ENCODE data around the gene CDC42EP5.

CDC42EP5 gene

GRCh38 chr19:54434873-54435214 lies 38.3 kb downstream of the CDC42EP5 start:
- Histone ChIP-seq H2AK5ac (ENCODE audit: low read depth, low read length) (no peak overlapping the region), H3K79me1 (ENCODE audit: low read depth, low read length) (peaks cover 8% of the 10 kb centered on the region), H3K9ac (ENCODE audit: low read depth, low read length, poor library complexity) (no peak overlapping the region), H3K27ac (replicated peaks; ENCODE audit: low read length) (peak overlapping the region; percentile 64), H4K8ac (ENCODE audit: low read depth, low read length) (no peak overlapping the region), H2AFZ (ENCODE audit: low read length) (no peak overlapping the region), H4K91ac (ENCODE audit: low read depth, low read length, poor library complexity) (no peak overlapping the region), H3K4me2 (ENCODE audit: insufficient read depth, low read length, poor library complexity, severe bottlenecking) (no peak overlapping the region), H2BK12ac (ENCODE audit: low read length) (peak overlapping the region; percentile 63), H3K27me3 (ENCODE audit: control insufficient read depth in 3 of 3, insufficient read depth in 3 of 3, low read depth in 1 of 3, low read length in 3 of 3) (no peaks in the 10 kb centered on the region), H3K4me1 (ENCODE audit: control insufficient read depth in 2 of 2, insufficient read depth in 1 of 2, low read depth in 1 of 2, low read length in 2 of 2) (peaks cover 31 to 53% of the 10 kb centered on the region in 2 donors), H3K4ac (ENCODE audit: low read length) (peak overlapping the region; percentile 70), H3K9me3 (replicated peaks in 1 of 2; ENCODE audit: control insufficient read depth in 2 of 2, insufficient read depth in 1 of 2, low read depth in 1 of 2, low read length in 2 of 2) (peaks cover 0 to 2% of the 10 kb centered on the region in 2 donors), H2BK5ac (ENCODE audit: low read length) (peak overlapping the region; percentile 58), H3K36me3 (replicated peaks in 1 of 2; ENCODE audit: control insufficient read depth in 2 of 2, insufficient read depth in 2 of 2, low read length in 2 of 2) (peaks cover 24 to 31% of the 10 kb centered on the region in 2 donors), H2BK120ac (ENCODE audit: low read depth, low read length) (no peak overlapping the region), H3K14ac (ENCODE audit: low read length) (no peak overlapping the region), H3K23ac (ENCODE audit: low read depth, low read length, poor library complexity) (peak overlapping the region; percentile 70), H2BK15ac (ENCODE audit: low read length) (peak overlapping the region; percentile 28), H3K18ac (ENCODE audit: low read length) (peak overlapping the region; percentile 79), H3K4me3 (ENCODE audit: low read length in 2 of 2) (no peak overlapping the region)
- no CpG with 5 or more reads among the region's 11 CpGs for WGBS, 2 donors (ENCODE audit: extremely low coverage in 2 of 2, insufficient read length in 2 of 2, insufficient replicate concordance in 1 of 2)
- no peak for DNase-seq (ENCODE audit: low spot score)

DNA sequence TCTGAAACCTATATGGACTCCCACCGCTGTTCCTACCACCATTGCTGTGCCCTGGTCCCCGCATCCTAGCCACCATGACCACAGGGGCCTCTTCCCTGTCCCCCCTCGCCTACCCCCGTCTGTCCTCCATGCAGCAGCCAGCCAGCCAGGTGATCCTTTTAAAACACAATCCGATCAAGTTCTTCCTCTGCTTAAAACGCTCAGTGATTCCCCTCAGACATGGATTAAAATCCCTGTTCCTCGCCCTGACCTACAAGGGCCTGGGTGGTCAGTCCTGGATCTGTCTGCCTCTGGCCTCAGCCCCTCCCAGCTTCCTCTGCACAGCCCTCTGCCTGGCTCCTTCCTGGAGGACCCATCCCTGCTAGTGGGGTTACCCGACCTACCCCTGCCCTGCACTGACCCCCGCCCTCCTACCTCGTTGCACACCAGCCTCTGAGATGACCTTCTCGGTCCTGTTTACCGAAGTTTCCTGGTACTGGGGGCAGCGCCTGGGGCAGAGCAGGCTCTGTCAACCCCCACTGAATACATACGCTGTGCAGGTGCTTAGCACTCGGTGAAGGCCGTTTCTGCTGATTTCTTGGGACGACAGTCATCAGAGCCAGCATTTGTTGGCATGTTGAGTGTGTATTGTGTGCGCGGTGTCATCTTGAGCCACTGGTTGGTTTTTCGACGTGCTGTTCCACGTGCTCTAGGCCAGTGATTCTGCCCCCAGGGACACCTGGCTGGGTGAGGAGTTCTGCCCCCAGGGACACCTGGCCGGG lies 38.8 kb downstream of the CDC42EP5 start:
- peak overlapping the region; percentile 63 for H2BK12ac ChIP-seq (ENCODE audit: low read length)
- H3K4me1 ChIP-seq (ENCODE audit: control insufficient read depth in 2 of 2, insufficient read depth in 1 of 2, low read depth in 1 of 2, low read length in 2 of 2), result peaks cover 33 to 58% of the 10 kb centered on the region in 2 donors
- no peak overlapping the region for H3K4me3 ChIP-seq (ENCODE audit: low read length in 2 of 2)
- H4K8ac ChIP-seq (ENCODE audit: low read depth, low read length), result no peak overlapping the region
- H3K18ac ChIP-seq (ENCODE audit: low read length), result peak overlapping the region; percentile 80
- DNase-seq (ENCODE audit: low spot score), result no peak
- H3K9me3 ChIP-seq (replicated peaks in 1 of 2; ENCODE audit: control insufficient read depth in 2 of 2, insufficient read depth in 1 of 2, low read depth in 1 of 2, low read length in 2 of 2), result peaks cover 0 to 2% of the 10 kb centered on the region in 2 donors
- peak overlapping the region; percentile 97 for H3K14ac ChIP-seq (ENCODE audit: low read length)
- WGBS, 2 donors (ENCODE audit: extremely low coverage in 2 of 2, insufficient read length in 2 of 2, insufficient replicate concordance in 1 of 2), result no CpG with 5 or more reads among the region's 23 CpGs
- peak overlapping the region; percentile 65 for H2AK5ac ChIP-seq (ENCODE audit: low read depth, low read length)
- no peak overlapping the region for H3K4me2 ChIP-seq (ENCODE audit: insufficient read depth, low read length, poor library complexity, severe bottlenecking)
- peaks cover 24 to 31% of the 10 kb centered on the region in 2 donors for H3K36me3 ChIP-seq (replicated peaks in 1 of 2; ENCODE audit: control insufficient read depth in 2 of 2, insufficient read depth in 2 of 2, low read length in 2 of 2)
- H3K9ac ChIP-seq (ENCODE audit: low read depth, low read length, poor library complexity), result peak overlapping the region; percentile 65
- no peak overlapping the region for H2AFZ ChIP-seq (ENCODE audit: low read length)
- peaks cover 8% of the 10 kb centered on the region for H3K79me1 ChIP-seq (ENCODE audit: low read depth, low read length)
- H2BK15ac ChIP-seq (ENCODE audit: low read length), result no peak overlapping the region
- peak overlapping the region; percentile 58 for H2BK5ac ChIP-seq (ENCODE audit: low read length)
- H2BK120ac ChIP-seq (ENCODE audit: low read depth, low read length), result no peak overlapping the region
- H3K27me3 ChIP-seq (ENCODE audit: control insufficient read depth in 3 of 3, insufficient read depth in 3 of 3, low read depth in 1 of 3, low read length in 3 of 3), result no peaks in the 10 kb centered on the region
- peak overlapping the region; percentile 70 for H3K4ac ChIP-seq (ENCODE audit: low read length)
- H3K27ac ChIP-seq (replicated peaks; ENCODE audit: low read length), result peak overlapping the region; percentile 64
- H4K91ac ChIP-seq (ENCODE audit: low read depth, low read length, poor library complexity), result no peak overlapping the region
- peak overlapping the region; percentile 70 for H3K23ac ChIP-seq (ENCODE audit: low read depth, low read length, poor library complexity)

DNA sequence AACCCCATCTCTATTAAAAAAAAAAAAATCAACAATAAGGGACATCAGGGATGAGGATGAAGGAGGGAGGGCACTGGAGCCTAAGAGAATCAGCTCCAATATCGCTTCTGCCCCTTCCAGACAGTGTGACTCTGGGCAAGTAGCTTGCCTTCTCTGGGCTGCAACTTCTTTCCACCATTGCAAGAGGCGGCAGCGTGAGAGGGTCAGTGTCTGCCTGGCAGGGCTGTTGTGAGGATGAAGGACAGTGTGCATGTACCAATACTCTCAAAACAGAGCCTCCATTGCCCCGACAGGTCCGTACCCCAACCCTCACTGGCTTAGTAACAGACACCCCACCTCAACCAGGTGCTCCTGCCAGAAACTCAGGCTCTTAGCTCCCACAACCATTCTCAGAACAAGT lies 39.4 kb downstream of the CDC42EP5 start:
- H3K79me1 ChIP-seq (ENCODE audit: low read depth, low read length), result peaks cover 8% of the 10 kb centered on the region
- no peak overlapping the region for H2AFZ ChIP-seq (ENCODE audit: low read length)
- peak overlapping the region; percentile 65 for H2AK5ac ChIP-seq (ENCODE audit: low read depth, low read length)
- peaks cover 0 to 2% of the 10 kb centered on the region in 2 donors for H3K9me3 ChIP-seq (replicated peaks in 1 of 2; ENCODE audit: control insufficient read depth in 2 of 2, insufficient read depth in 1 of 2, low read depth in 1 of 2, low read length in 2 of 2)
- H2BK120ac ChIP-seq (ENCODE audit: low read depth, low read length), result no peak overlapping the region
- H2BK15ac ChIP-seq (ENCODE audit: low read length), result no peak overlapping the region
- H3K9ac ChIP-seq (ENCODE audit: low read depth, low read length, poor library complexity), result peak overlapping the region; percentile 30
- no peak overlapping the region for H2BK5ac ChIP-seq (ENCODE audit: low read length)
- no peak overlapping the region for H3K4me2 ChIP-seq (ENCODE audit: insufficient read depth, low read length, poor library complexity, severe bottlenecking)
- H3K4ac ChIP-seq (ENCODE audit: low read length), result no peak overlapping the region
- no CpG with 5 or more reads among the region's 5 CpGs for WGBS, 2 donors (ENCODE audit: extremely low coverage in 2 of 2, insufficient read length in 2 of 2, insufficient replicate concordance in 1 of 2)
- H3K18ac ChIP-seq (ENCODE audit: low read length), result peak overlapping the region; percentile 80
- no peaks in the 10 kb centered on the region for H3K27me3 ChIP-seq (ENCODE audit: control insufficient read depth in 3 of 3, insufficient read depth in 3 of 3, low read depth in 1 of 3, low read length in 3 of 3)
- no peak overlapping the region for H3K4me3 ChIP-seq (ENCODE audit: low read length in 2 of 2)
- H3K23ac ChIP-seq (ENCODE audit: low read depth, low read length, poor library complexity), result no peak overlapping the region
- no peak overlapping the region for H2BK12ac ChIP-seq (ENCODE audit: low read length)
- H4K91ac ChIP-seq (ENCODE audit: low read depth, low read length, poor library complexity), result no peak overlapping the region
- peaks cover 26% of the 10 kb centered on the region in 2 donors for H3K36me3 ChIP-seq (replicated peaks in 1 of 2; ENCODE audit: control insufficient read depth in 2 of 2, insufficient read depth in 2 of 2, low read length in 2 of 2)
- H4K8ac ChIP-seq (ENCODE audit: low read depth, low read length), result no peak overlapping the region
- DNase-seq (ENCODE audit: low spot score), result no peak
- H3K4me1 ChIP-seq (ENCODE audit: control insufficient read depth in 2 of 2, insufficient read depth in 1 of 2, low read depth in 1 of 2, low read length in 2 of 2), result peaks cover 27 to 59% of the 10 kb centered on the region in 2 donors
- peak overlapping the region; percentile 21 for H3K27ac ChIP-seq (replicated peaks; ENCODE audit: low read length)
- peak overlapping the region; percentile 97 for H3K14ac ChIP-seq (ENCODE audit: low read length)

GRCh38 chr19:54432144-54432738 lies 40.9 kb downstream of the CDC42EP5 start:
- Histone ChIP-seq H2BK15ac (ENCODE audit: low read length) (no peak overlapping the region), H4K8ac (ENCODE audit: low read depth, low read length) (no peak overlapping the region), H3K23ac (ENCODE audit: low read depth, low read length, poor library complexity) (peak overlapping the region; percentile 45), H3K4me2 (ENCODE audit: insufficient read depth, low read length, poor library complexity, severe bottlenecking) (no peak overlapping the region), H2BK120ac (ENCODE audit: low read depth, low read length) (no peak overlapping the region), H2BK5ac (ENCODE audit: low read length) (no peak overlapping the region), H3K4me3 (ENCODE audit: low read length in 2 of 2) (no peak overlapping the region), H2BK12ac (ENCODE audit: low read length) (no peak overlapping the region), H3K4me1 (ENCODE audit: control insufficient read depth in 2 of 2, insufficient read depth in 1 of 2, low read depth in 1 of 2, low read length in 2 of 2) (peaks cover 26 to 62% of the 10 kb centered on the region in 2 donors), H3K4ac (ENCODE audit: low read length) (no peak overlapping the region), H3K36me3 (replicated peaks in 1 of 2; ENCODE audit: control insufficient read depth in 2 of 2, insufficient read depth in 2 of 2, low read length in 2 of 2) (peaks cover 25 to 35% of the 10 kb centered on the region in 2 donors), H3K14ac (ENCODE audit: low read length) (no peak overlapping the region), H3K79me1 (ENCODE audit: low read depth, low read length) (peaks cover 8% of the 10 kb centered on the region), H4K91ac (ENCODE audit: low read depth, low read length, poor library complexity) (no peak overlapping the region), H3K9me3 (replicated peaks in 1 of 2; ENCODE audit: control insufficient read depth in 2 of 2, insufficient read depth in 1 of 2, low read depth in 1 of 2, low read length in 2 of 2) (peaks cover 0 to 2% of the 10 kb centered on the region in 2 donors), H3K18ac (ENCODE audit: low read length) (no peak overlapping the region), H2AK5ac (ENCODE audit: low read depth, low read length) (no peak overlapping the region), H3K27me3 (ENCODE audit: control insufficient read depth in 3 of 3, insufficient read depth in 3 of 3, low read depth in 1 of 3, low read length in 3 of 3) (no peaks in the 10 kb centered on the region), H3K27ac (replicated peaks; ENCODE audit: low read length) (no peak overlapping the region), H2AFZ (ENCODE audit: low read length) (no peak overlapping the region), H3K9ac (ENCODE audit: low read depth, low read length, poor library complexity) (no peak overlapping the region)
- no CpG with 5 or more reads among the region's 10 CpGs for WGBS, 2 donors (ENCODE audit: extremely low coverage in 2 of 2, insufficient read length in 2 of 2, insufficient replicate concordance in 1 of 2)
- no peak for DNase-seq (ENCODE audit: low spot score)

Measured in neuronal stem cell (in vitro differentiated cells).